Natural killer cell (primary cell): ENCODE data around the gene HLF. TPM values are rescaled to one million over a fixed set of nuclear protein-coding genes. Genes with fewer than 3 reads are reported as not detected.

ENCODE experiments used
- ATAC-seq, 3 donors: fragments of 150-1000 bp in 2 of 3; fragments of 200-7000 bp in 1 of 3; cut with Tn5 transposase; 1 replicate in 1 of 3; 2 replicates in 2 of 3; pipeline ENCODE4 v1.10.0; 2021; ENCODE audit warnings: mild to moderate bottlenecking in 2 of 3, moderate library complexity in 2 of 3
- DNase-seq, 2 donors: peaks; one replicate each; pipeline versions ENCODE4 v3.0.0 to v3.0.0-alpha.2; 2013 to 2021; ENCODE audit warnings: mixed read lengths in 1 of 2
- H3K27ac ChIP-seq: one replicate; pipeline ENCODE4 v1.5.1; 2013; ENCODE audit warnings: mild to moderate bottlenecking, low read length
- H3K27me3 ChIP-seq: one replicate; pipeline ENCODE4 v1.6.1; 2013; ENCODE audit warnings: low read length; ENCODE audit not compliant: control insufficient read depth, insufficient read depth
- H3K36me3 ChIP-seq: one replicate; pipeline ENCODE4 v1.6.1; 2013; ENCODE audit warnings: low read length; ENCODE audit not compliant: control insufficient read depth, insufficient read depth
- H3K4me1 ChIP-seq: one replicate; pipeline ENCODE4 v1.6.1; 2013; ENCODE audit warnings: low read length; ENCODE audit not compliant: control insufficient read depth, insufficient read depth
- H3K4me3 ChIP-seq: one replicate; pipeline ENCODE4 v1.5.1; 2013; ENCODE audit warnings: low read length
- H3K9me3 ChIP-seq: one replicate; pipeline ENCODE4 v1.6.1; 2013; ENCODE audit warnings: low read length; ENCODE audit not compliant: control insufficient read depth, insufficient read depth
- H3K27ac Mint-ChIP-seq, 2 donors: one replicate each; pipeline ENCODE4 v1.8.0; 2022; ENCODE audit warnings: mild to moderate bottlenecking in 2 of 2, mixed read lengths in 2 of 2, moderate library complexity in 1 of 2
- H3K27me3 Mint-ChIP-seq, 2 donors: one replicate each; pipeline ENCODE4 v1.8.0; 2022; ENCODE audit warnings: low read depth in 2 of 2, mixed read lengths in 2 of 2
- H3K36me3 Mint-ChIP-seq: one replicate; pipeline ENCODE4 v1.8.0; 2022; ENCODE audit warnings: mixed read lengths
- H3K4me1 Mint-ChIP-seq, 2 donors: one replicate each; pipeline ENCODE4 v1.8.0; 2022; ENCODE audit warnings: mixed read lengths in 2 of 2
- H3K4me3 Mint-ChIP-seq: one replicate; pipeline ENCODE4 v1.8.0; 2022; ENCODE audit warnings: mild to moderate bottlenecking, moderate library complexity, mixed read lengths
- H3K9me3 Mint-ChIP-seq, 2 donors: one replicate each; pipeline ENCODE4 v1.8.0; 2022; ENCODE audit warnings: mixed read lengths in 2 of 2
- WGBS: methylation state at CpG from one replicate; pipeline ENCODE4 v1.1.7; 2013; ENCODE audit warnings: missing lambda C conversion rate; ENCODE audit not compliant: insufficient coverage; 5-methylcytosine and 5-hydroxymethylcytosine counted together
- intact Hi-C: fragments of 100-400 bp; cut with micrococcal nuclease; formaldehyde crosslinking; loops from one replicate; pipeline ENCODE4 v1.14.2; 2022
- total RNA-seq, 4 donors: library from RNA; stranded (reverse); fragments of 120-200 nt in 1 of 4; gene quantifications; one replicate each; pipeline versions ENCODE4 v1.2.3 to v1.2.4, GENCODE V29; 2013 to 2022
- TF ChIP-seq, protein P1 (sequence below): fragments of 200-600 bp; IDR thresholded peaks from one replicate; pipeline ENCODE4 v1.8.0; 2022; ENCODE audit warnings: antibody characterized with exemption

The HLF gene
- total RNA-seq, 3 donors from 2014 or later (not counting 1 experiment from before 2014, with no cell fraction given), result 0.14 to 0.59 (median 0.15) TPM

- Mint-ChIP-seq H3K27ac (no peak overlapping the region), H3K9me3 (no peaks in the 10 kb centered on the region), H3K27me3 (no peaks in the 10 kb centered on the region), H3K4me1 (no peaks in the 10 kb centered on the region), H3K36me3 (no peaks in the 10 kb centered on the region), H3K4me3 (no peak overlapping the region)
- intact Hi-C loops, result no loop called here
- no peaks in the 10 kb centered on the region for H3K36me3 ChIP-seq
- TF ChIP-seq, protein P1, sequence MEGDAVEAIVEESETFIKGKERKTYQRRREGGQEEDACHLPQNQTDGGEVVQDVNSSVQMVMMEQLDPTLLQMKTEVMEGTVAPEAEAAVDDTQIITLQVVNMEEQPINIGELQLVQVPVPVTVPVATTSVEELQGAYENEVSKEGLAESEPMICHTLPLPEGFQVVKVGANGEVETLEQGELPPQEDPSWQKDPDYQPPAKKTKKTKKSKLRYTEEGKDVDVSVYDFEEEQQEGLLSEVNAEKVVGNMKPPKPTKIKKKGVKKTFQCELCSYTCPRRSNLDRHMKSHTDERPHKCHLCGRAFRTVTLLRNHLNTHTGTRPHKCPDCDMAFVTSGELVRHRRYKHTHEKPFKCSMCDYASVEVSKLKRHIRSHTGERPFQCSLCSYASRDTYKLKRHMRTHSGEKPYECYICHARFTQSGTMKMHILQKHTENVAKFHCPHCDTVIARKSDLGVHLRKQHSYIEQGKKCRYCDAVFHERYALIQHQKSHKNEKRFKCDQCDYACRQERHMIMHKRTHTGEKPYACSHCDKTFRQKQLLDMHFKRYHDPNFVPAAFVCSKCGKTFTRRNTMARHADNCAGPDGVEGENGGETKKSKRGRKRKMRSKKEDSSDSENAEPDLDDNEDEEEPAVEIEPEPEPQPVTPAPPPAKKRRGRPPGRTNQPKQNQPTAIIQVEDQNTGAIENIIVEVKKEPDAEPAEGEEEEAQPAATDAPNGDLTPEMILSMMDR, result no peak
- H3K4me3 ChIP-seq, result no peak overlapping the region
- ATAC-seq, result no peak
- WGBS, result 95% methylated on average over 8 of the region's 10 CpGs
- no peak overlapping the region for H3K27ac ChIP-seq
- no peak for DNase-seq
- H3K4me1 ChIP-seq, result no peaks in the 10 kb centered on the region
- H3K9me3 ChIP-seq, result no peaks in the 10 kb centered on the region
- no peaks in the 10 kb centered on the region for H3K27me3 ChIP-seq
Measured at GRCh38 chr17:55299162-55299838, 34.5 kb downstream of the HLF start.

DNA sequence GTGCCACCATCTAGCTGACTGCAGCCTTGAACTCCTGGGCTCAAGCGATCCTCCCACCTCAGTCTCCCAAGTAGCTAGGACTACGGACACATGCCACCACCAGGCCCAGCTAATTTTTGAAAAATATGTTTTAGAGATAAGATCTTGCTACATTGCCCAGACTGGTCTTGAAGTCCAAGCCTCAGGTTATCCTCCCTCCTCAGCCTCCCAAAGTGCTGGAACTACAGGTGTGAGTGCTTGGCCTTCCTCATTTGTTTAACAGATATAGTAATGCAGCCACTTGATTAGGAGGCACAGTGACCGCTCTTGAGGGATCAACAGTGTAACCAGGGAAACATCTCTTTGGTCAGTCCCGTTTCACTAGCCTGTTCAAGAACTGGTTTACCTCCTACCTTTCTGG is 35.1 kb downstream of the HLF start:
- Histone ChIP-seq H3K9me3 (no peaks in the 10 kb centered on the region), H3K4me1 (no peaks in the 10 kb centered on the region), H3K27me3 (no peaks in the 10 kb centered on the region), H3K36me3 (no peaks in the 10 kb centered on the region), H3K27ac (no peak overlapping the region), H3K4me3 (no peak overlapping the region)
- no peaks in the 10 kb centered on the region for H3K4me1 Mint-ChIP-seq
- 95% methylated on average over 4 of the region's 4 CpGs for WGBS
- no peaks in the 10 kb centered on the region for H3K9me3 Mint-ChIP-seq
- no peak overlapping the region for H3K27ac Mint-ChIP-seq
- H3K4me3 Mint-ChIP-seq, result no peak overlapping the region
- no peaks in the 10 kb centered on the region for H3K27me3 Mint-ChIP-seq
- DNase-seq (no peak), ATAC-seq (no peak)
- no peaks in the 10 kb centered on the region for H3K36me3 Mint-ChIP-seq
- TF ChIP-seq, protein P1, result no peak
- intact Hi-C loops, result no loop called here

DNA sequence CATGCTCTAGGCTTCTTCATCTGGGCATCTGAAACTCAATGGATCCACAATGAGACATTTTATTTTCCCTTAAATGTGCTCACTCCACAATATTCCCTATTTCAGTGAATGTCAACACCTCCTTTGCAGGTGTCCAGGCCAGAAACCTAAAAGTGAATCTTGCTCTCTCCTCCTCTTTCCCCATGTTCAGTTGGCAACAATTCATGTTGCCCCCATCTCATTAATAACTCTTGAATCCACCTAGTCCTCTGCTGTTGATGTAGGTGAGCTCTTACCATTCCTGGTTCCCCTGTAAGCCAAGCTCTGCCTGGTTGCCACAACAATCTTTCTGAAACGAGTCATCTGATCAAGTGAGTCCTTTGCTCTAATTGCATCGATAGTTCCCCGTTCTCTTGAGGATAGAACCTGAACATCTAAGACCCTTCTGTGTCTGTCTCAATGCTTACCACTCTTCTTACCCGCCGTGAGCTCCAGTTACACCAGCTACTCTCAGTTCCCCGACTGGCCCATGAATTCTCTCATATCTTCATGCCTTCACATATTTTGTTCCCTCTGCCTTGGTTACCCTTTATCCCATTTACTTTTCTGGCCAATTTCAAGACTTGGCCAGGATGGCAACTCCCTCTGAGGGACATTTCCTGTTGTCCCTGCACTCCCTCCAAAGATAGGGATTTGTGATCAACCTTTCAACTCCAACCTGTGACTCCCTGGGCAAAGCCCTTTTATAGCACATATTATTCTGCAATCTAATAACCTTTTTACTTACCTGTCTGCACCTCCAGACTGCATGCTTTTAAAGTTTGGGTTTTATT is 35.9 kb downstream of the HLF start:
- Histone ChIP-seq H3K27ac (no peak overlapping the region), H3K27me3 (no peaks in the 10 kb centered on the region), H3K4me3 (no peak overlapping the region), H3K4me1 (no peaks in the 10 kb centered on the region), H3K9me3 (no peaks in the 10 kb centered on the region), H3K36me3 (no peaks in the 10 kb centered on the region)
- H3K27me3 Mint-ChIP-seq, result no peaks in the 10 kb centered on the region
- intact Hi-C loops, result no loop called here
- no peaks in the 10 kb centered on the region for H3K4me1 Mint-ChIP-seq
- DNase-seq (no peak), ATAC-seq (no peak)
- H3K36me3 Mint-ChIP-seq, result no peaks in the 10 kb centered on the region
- TF ChIP-seq, protein P1, result no peak
- no peaks in the 10 kb centered on the region for H3K9me3 Mint-ChIP-seq
- no peak overlapping the region for H3K4me3 Mint-ChIP-seq
- H3K27ac Mint-ChIP-seq, result no peak overlapping the region
- 88% methylated on average over 6 of the region's 6 CpGs for WGBS
